CD4-positive, alpha-beta T cell treated with Interleukin-6 for 4 hours (primary cell): ENCODE measurements around the gene TLCD3B.

Experiments used
- DNase-seq: peaks from one replicate; pipeline ENCODE4 v3.0.0-alpha.2; 2020; ENCODE audit warnings: mixed read lengths

The TLCD3B gene

DNA sequence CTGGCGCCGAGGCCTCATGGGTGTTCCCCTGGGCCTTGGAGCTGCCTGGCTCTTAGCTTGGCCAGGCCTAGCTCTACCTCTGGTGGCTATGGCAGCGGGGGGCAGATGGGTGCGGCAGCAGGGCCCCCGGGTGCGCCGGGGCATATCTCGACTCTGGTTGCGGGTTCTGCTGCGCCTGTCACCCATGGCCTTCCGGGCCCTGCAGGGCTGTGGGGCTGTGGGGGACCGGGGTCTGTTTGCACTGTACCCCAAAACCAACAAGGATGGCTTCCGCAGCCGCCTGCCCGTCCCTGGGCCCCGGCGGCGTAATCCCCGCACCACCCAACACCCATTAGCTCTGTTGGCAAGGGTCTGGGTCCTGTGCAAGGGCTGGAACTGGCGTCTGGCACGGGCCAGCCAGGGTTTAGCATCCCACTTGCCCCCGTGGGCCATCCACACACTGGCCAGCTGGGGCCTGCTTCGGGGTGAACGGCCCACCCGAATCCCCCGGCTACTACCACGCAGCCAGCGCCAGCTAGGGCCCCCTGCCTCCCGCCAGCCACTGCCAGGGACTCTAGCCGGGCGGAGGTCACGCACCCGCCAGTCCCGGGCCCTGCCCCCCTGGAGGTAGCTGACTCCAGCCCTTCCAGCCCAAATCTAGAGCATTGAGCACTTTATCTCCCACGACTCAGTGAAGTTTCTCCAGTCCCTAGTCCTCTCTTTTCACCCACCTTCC, 43.5 kb downstream of the TLCD3B start:
- no peak for DNase-seq

DNA sequence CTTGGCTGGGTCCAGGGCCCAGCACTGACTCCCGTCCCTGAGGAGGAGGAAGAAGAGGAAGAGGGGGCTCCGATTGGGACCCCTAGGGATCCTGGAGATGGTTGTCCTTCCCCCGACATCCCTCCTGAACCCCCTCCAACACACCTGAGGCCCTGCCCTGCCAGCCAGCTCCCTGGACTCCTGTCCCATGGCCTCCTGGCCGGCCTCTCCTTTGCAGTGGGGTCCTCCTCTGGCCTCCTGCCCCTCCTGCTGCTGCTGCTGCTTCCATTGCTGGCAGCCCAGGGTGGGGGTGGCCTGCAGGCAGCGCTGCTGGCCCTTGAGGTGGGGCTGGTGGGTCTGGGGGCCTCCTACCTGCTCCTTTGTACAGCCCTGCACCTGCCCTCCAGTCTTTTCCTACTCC, 44.1 kb downstream of the TLCD3B start:
- no peak for DNase-seq

DNA sequence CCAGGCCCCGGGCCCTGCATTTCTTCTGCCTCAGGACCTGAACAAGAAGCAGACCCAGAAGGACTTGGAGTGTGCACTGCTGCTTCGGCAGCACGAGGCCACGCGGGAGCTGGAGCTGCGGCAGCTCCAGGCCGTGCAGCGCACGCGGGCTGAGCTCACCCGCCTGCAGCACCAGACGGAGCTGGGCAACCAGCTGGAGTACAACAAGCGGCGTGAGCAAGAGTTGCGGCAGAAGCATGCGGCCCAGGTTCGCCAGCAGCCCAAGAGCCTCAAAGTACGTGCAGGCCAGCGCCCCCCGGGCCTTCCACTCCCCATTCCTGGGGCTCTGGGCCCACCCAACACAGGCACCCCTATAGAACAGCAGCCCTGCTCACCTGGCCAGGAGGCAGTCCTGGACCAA, 44.8 kb downstream of the TLCD3B start:
- DNase-seq, result no peak

DNA sequence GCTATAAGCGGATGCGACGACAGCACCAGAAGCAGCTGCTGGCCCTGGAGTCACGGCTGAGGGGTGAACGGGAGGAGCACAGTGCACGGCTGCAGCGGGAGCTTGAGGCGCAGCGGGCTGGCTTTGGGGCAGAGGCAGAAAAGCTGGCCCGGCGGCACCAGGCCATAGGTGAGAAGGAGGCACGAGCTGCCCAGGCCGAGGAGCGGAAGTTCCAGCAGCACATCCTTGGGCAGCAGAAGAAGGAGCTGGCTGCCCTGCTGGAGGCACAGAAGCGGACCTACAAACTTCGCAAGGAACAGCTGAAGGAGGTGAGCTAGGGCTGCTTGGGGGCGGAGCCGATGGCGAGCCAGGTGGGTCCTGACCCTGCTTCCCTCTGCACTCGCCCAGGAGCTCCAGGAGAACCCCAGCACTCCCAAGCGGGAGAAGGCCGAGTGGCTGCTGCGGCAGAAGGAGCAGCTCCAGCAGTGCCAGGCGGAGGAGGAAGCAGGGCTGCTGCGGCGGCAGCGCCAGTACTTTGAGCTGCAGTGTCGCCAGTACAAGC, 45.7 kb downstream of the TLCD3B start:
- no peak for DNase-seq

DNA sequence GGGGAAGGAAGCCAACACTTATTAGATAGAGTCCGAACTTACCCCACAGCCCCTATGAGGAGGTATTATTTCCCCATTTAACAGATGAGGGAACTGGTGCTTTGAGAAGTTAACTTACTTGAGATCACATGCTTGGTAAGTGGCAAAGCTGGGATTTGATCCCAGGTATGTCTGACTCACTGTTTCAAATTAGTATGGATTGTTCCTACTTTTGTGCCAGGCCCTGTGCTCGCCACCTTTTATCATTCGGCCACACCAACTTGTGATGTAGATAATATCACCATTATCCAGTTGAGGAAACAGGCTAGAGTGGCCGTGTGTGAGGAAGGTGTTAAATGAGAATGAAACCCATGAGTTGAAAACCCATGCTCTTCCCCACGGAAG, 46.3 kb downstream of the TLCD3B start:
- no peak for DNase-seq

GRCh38 chr16:29984137-29984763, 46.8 kb downstream of the TLCD3B start:
- no peak for DNase-seq

DNA sequence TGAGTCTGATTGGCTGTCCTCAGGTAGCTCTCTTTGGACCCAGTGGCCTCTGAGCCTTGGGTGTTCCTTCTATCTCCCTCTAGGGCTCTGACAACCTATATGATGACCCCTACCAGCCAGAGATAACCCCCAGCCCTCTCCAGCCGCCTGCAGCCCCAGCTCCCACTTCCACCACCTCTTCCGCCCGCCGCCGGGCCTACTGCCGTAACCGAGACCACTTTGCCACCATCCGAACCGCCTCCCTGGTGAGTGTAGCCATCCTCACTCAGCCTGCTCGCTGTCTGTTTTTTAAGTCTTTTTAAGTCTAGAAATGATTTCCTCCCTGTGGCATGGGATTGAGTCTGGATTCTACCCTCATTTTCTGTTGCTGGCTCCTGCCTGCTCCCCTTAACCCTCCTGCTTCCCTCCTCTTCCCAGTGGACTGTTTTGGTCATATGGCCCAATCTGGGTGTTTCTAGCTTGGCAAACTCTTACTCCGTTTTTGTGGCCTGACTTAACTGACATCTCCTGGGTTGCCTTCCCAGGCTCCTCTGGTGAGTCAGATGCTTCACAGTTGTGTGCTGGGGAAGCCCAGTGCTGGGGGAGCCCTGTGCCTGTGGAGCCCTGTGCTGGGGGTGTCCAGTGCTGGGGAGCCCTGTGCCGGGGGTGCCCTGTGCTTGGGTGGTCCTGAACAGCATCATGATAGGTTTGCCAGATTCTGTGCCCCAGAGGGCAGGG, 47.5 kb downstream of the TLCD3B start:
- DNase-seq, result no peak

DNA sequence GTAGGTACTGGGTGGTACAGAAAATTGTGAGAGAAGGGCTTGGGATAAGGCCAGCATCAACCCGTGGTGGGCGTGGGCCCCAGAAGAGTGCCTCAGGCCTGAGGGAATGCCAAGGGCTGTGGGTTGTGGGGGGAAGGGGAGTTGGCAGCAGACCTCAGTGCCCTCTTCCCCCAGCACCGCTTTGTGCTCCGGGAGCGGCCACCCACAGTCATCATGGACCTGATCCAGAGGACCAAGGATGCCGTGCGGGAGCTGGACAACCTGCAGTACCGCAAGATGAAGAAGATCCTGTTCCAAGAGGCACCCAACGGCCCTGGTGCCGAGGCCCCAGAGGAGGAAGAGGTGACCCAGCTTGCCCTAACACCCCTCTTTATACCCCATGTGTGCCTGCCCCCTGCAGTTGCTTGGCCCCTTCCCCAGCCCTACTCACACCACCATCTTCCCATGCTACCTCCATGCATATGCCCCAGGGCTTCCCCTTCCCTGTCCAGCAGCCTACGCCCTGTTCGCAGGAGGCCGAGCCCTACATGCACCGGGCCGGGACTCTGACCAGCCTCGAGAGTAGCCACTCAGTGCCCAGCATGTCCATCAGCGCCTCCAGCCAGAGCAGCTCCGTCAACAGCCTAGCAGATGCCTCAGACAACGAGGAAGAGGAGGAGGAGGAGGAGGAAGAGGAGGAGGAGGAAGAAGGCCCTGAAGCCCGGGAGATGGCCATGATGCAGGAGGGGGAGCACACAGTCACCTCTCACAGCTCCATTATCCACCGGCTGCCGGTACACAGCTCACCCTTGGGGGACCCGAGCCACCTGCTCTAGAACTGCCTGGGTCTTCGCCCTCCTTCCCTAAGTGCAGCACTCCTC, 48.3 kb downstream of the TLCD3B start:
- no peak for DNase-seq

DNA sequence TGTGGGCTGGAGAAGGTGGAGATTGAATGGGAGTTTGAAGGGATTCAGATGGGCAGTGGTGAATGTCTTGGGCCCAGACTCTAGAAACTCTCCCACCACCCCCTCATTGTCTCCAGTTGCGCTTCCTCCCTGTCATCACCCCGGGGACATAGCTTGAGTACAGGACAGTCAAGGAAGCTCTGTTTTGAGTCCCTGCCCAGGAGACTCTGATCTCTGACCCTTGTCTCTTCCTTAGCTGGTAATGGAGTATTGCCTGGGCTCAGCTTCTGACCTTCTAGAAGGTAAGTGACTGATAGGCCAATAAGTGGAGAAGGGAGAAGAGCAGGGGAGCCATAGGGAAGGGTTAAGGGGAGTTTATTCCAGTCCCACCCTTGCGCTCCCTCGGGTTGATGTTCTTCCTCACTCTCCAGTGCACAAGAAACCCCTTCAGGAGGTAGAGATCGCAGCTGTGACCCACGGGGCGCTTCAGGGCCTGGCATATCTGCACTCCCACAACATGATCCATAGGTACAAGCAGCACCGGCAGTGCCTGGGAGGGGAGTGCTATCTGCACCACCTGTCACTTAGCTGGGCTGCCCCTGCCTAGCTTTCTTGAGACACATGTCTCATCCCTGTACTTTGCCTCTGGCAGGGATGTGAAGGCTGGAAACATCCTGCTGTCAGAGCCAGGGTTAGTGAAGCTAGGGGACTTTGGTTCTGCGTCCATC, 52.4 kb downstream of the TLCD3B start:
- DNase-seq, result no peak

- no peak for DNase-seq
Observed at GRCh38 chr16:29978081-29978480, 53.0 kb downstream of the TLCD3B start.

DNA sequence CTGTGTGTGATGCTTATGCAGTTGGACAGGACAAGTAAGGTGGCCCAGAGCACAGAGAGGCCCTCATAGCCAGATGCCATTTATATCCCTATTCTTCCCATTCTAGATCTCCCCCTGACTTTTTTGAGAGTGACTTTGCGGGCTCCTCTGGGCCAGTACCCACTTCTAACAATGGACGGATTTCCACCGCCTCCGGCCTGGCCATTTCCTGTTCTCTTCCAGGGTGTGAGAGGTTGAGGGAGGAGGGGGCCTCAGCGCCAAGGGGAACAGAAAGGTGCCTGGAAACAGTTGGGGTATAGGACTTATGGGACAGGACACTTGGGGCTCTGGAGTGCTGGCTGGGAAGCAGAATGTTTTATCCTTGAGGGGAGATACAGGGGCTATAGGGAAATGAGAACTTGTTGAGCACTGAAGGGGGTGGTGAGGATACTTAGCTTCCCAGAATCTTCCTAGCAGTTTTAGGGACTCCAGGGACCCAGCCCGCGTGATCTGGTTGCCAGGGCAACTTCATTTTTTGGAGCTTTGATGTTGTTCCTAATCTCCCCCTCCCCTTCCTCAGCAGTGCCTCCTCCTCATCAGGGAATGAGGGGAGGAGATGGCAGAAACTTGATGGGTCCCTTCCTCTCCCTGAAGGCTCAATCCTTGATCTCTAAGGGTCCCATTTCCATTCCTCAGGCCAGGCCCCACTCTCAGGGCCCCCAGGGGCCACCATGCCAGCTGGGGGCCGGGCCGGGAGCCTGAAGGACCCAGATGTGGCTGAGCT, 53.8 kb downstream of the TLCD3B start:
- no peak for DNase-seq

GRCh38 chr16:29975811-29976511, 55.1 kb downstream of the TLCD3B start:
- DNase-seq, result no peak

DNA sequence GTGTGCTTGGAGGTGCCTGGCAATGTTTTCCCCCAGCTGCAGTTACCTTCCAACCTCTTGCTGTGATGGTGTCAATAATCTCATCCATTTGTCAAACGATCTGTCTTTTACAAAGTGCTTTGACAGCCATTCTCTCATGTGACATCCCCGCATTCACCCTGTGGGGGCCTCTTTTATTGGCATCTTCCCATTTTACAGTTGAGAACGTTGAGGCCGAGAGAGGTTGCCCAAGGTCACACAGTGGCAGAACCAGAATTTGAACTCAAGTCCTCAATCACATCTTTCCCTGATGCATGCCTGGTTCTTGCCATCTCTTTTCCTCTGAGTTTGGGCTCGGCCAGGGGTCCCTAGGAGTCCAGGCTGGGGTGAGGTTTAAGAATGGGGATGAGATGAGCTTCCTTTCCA, 55.9 kb downstream of the TLCD3B start:
- DNase-seq, result no peak
